H9 (cell line): ENCODE results near the gene ANO10. TPM values are rescaled to one million over a fixed set of nuclear protein-coding genes. Genes with fewer than 3 reads are reported as not detected.

Source experiments
- DNase-seq: peaks from one replicate; pipeline ENCODE4 v3.0.0-alpha.2; 2017
- H2AFZ ChIP-seq: one replicate; pipeline ENCODE4 v1.6.1; 2013; ENCODE audit warnings: mild to moderate bottlenecking, low read length, control low read depth, moderate library complexity
- H2AK5ac ChIP-seq: 2 replicates; pipeline ENCODE4 v1.6.1; 2013; ENCODE audit warnings: low read length, control low read depth, mixed read lengths; ENCODE audit not compliant: insufficient read length
- H2BK120ac ChIP-seq: one replicate; pipeline ENCODE4 v1.6.1; 2013; ENCODE audit warnings: low read depth, mild to moderate bottlenecking, low read length, control low read depth, inconsistent platforms; ENCODE audit not compliant: poor library complexity, severe bottlenecking
- H2BK12ac ChIP-seq: 2 replicates; pipeline ENCODE4 v1.6.1; 2013; ENCODE audit warnings: low read length, control low read depth, mixed read lengths, low read depth; ENCODE audit not compliant: insufficient read length
- H2BK15ac ChIP-seq: 2 replicates; pipeline ENCODE4 v1.6.1; 2013; ENCODE audit warnings: low read depth, low read length, control low read depth
- H2BK20ac ChIP-seq: one replicate; pipeline ENCODE4 v1.6.1; 2013; ENCODE audit warnings: low read depth, mild to moderate bottlenecking, low read length, control low read depth, inconsistent platforms; ENCODE audit not compliant: poor library complexity, severe bottlenecking
- H2BK5ac ChIP-seq: 2 replicates; pipeline ENCODE4 v1.6.1; 2013; ENCODE audit warnings: low read length, control low read depth, mixed read lengths; ENCODE audit not compliant: insufficient read length
- H3K14ac ChIP-seq: 2 replicates; pipeline ENCODE4 v1.6.1; 2013; ENCODE audit warnings: low read length, control low read depth; ENCODE audit not compliant: insufficient read depth
- H3K18ac ChIP-seq: 2 replicates; pipeline ENCODE4 v1.6.1; 2013; ENCODE audit warnings: low read depth, mild to moderate bottlenecking, mixed read lengths, low read length, control low read depth; ENCODE audit not compliant: insufficient read length
- H3K23ac ChIP-seq: 2 replicates; pipeline ENCODE4 v1.6.1; 2013; ENCODE audit warnings: low read length, control low read depth, mixed read lengths, low read depth; ENCODE audit not compliant: insufficient read length
- H3K23me2 ChIP-seq: 2 replicates; pipeline ENCODE4 v1.6.1; 2013; ENCODE audit warnings: low read depth, mild to moderate bottlenecking, mixed read lengths, low read length, control low read depth; ENCODE audit not compliant: insufficient read length, poor library complexity, severe bottlenecking
- H3K27ac ChIP-seq: 2 replicates; pipeline ENCODE4 v1.5.1; 2013; ENCODE audit warnings: low read length, control low read depth, mixed read lengths, low read depth; ENCODE audit not compliant: insufficient read length
- H3K27me3 ChIP-seq: 2 replicates; pipeline ENCODE4 v1.6.1; 2013; ENCODE audit warnings: low read length, control low read depth, inconsistent platforms; ENCODE audit not compliant: insufficient read depth
- H3K4ac ChIP-seq: 2 replicates; pipeline ENCODE4 v1.6.1; 2013; ENCODE audit warnings: low read depth, mild to moderate bottlenecking, control low read depth, inconsistent platforms, low read length, moderate library complexity
- H3K4me1 ChIP-seq: 2 replicates; pipeline ENCODE4 v1.6.1; 2013; ENCODE audit warnings: low read length, control low read depth, inconsistent platforms; ENCODE audit not compliant: insufficient read depth
- H3K4me2 ChIP-seq: 2 replicates; pipeline ENCODE4 v1.6.1; 2013; ENCODE audit warnings: low read length, control low read depth, mixed read lengths; ENCODE audit not compliant: insufficient read length, insufficient read depth
- H3K56ac ChIP-seq: 2 replicates; pipeline ENCODE4 v1.6.1; 2013; ENCODE audit warnings: low read depth, mild to moderate bottlenecking, mixed read lengths, low read length, control low read depth; ENCODE audit not compliant: insufficient read length
- H3K79me1 ChIP-seq: 2 replicates; pipeline ENCODE4 v1.6.1; 2013; ENCODE audit warnings: low read depth, mild to moderate bottlenecking, moderate library complexity, low read length, control low read depth, inconsistent platforms; ENCODE audit not compliant: insufficient read depth, poor library complexity, severe bottlenecking
- H3K79me2 ChIP-seq: 2 replicates; pipeline ENCODE4 v1.6.1; 2013; ENCODE audit warnings: low read length, control low read depth, inconsistent platforms; ENCODE audit not compliant: insufficient read depth
- H3K9ac ChIP-seq: 2 replicates; pipeline ENCODE4 v1.6.1; 2013; ENCODE audit warnings: low read length, control low read depth, mixed read lengths; ENCODE audit not compliant: insufficient read length; ENCODE audit errors: extremely low read depth
- H3K9me3 ChIP-seq: one replicate; pipeline ENCODE4 v1.6.1; 2013; ENCODE audit warnings: low read depth, low read length, inconsistent platforms; ENCODE audit not compliant: control insufficient read depth
- H3T11ph ChIP-seq: one replicate; pipeline ENCODE4 v1.6.1; 2013; ENCODE audit warnings: mild to moderate bottlenecking, low read length, control low read depth, inconsistent platforms
- H4K20me1 ChIP-seq: one replicate; pipeline ENCODE4 v1.6.1; 2013; ENCODE audit not compliant: control insufficient read depth, insufficient read length, insufficient read depth
- H4K5ac ChIP-seq: 2 replicates; pipeline ENCODE4 v1.6.1; 2013; ENCODE audit warnings: low read depth, mild to moderate bottlenecking, mixed read lengths, low read length, control low read depth; ENCODE audit not compliant: insufficient read length
- H4K8ac ChIP-seq: replicated peaks from 2 replicates; pipeline ENCODE4 v1.6.1; 2013; ENCODE audit warnings: low read length, control low read depth, mixed read lengths, low read depth; ENCODE audit not compliant: insufficient read length
- H4K91ac ChIP-seq: 2 replicates; pipeline ENCODE4 v1.6.1; 2013; ENCODE audit warnings: low read depth, mild to moderate bottlenecking, moderate library complexity, mixed read lengths, low read length, control low read depth; ENCODE audit not compliant: insufficient read length
- H3K27ac Mint-ChIP-seq, 3 experiments: 2 replicates in 2 of 3; 3 replicates in 1 of 3; pipeline ENCODE4 v1.8.0; 2020 to 2021; ENCODE audit warnings: mixed read lengths in 3 of 3, mild to moderate bottlenecking in 1 of 3, moderate library complexity in 1 of 3
- H3K27me3 Mint-ChIP-seq: 2 replicates; pipeline ENCODE4 v1.8.0; 2021; ENCODE audit warnings: low read depth, mild to moderate bottlenecking, moderate library complexity, mixed read lengths
- H3K36me3 Mint-ChIP-seq, 3 experiments: 2 replicates in 2 of 3; 3 replicates in 1 of 3; pipeline ENCODE4 v1.8.0; 2020 to 2021; ENCODE audit warnings: low read depth in 3 of 3, mixed read lengths in 3 of 3; ENCODE audit not compliant: insufficient read depth in 1 of 3
- H3K4me1 Mint-ChIP-seq, 2 experiments: 2 replicates each; pipeline ENCODE4 v1.8.0; 2020; ENCODE audit warnings: mixed read lengths in 2 of 2
- H3K4me3 Mint-ChIP-seq, 2 experiments: 2 replicates in 1 of 2; 3 replicates in 1 of 2; pipeline ENCODE4 v1.8.0; 2020 to 2021; ENCODE audit warnings: mild to moderate bottlenecking in 2 of 2, mixed read lengths in 2 of 2, moderate library complexity in 1 of 2
- H3K9me3 Mint-ChIP-seq, 2 experiments: 2 replicates in 1 of 2; 3 replicates in 1 of 2; pipeline ENCODE4 v1.8.0; 2020; ENCODE audit warnings: mild to moderate bottlenecking in 2 of 2, mixed read lengths in 2 of 2, moderate library complexity in 1 of 2
- CTCF ChIP-seq: fragments of 200-600 bp; sonication (generic); conservative IDR thresholded peaks from 3 replicates; pipeline ENCODE4 v1.8.0; 2021; ENCODE audit warnings: antibody characterized with exemption, mild to moderate bottlenecking
- WGBS: extraction: QIAGEN DNeasy Blood & Tissue Kit; methylation state at CpG from one replicate; pipeline ENCODE4 v1.1.7; 2013; ENCODE audit warnings: missing lambda C conversion rate, low lambda C conversion rate, mixed read lengths; ENCODE audit not compliant: insufficient read length; ENCODE audit errors: extremely low coverage; 5-methylcytosine and 5-hydroxymethylcytosine counted together
- total RNA-seq: library from RNA; stranded (reverse); gene quantifications from 2 replicates; pipeline ENCODE4 v1.2.1, GENCODE V29; 2021

ANO10 gene
- total RNA-seq, 1 experiment from 2014 or later, result 38.7 TPM

GRCh38 chr3:43410592-43410991 lies 211.2 kb downstream of the ANO10 start:
- H4K20me1 ChIP-seq, result no peaks in the 10 kb centered on the region
- no peak overlapping the region for H4K5ac ChIP-seq
- no peaks in the 10 kb centered on the region for H3K4me1 ChIP-seq
- Mint-ChIP-seq H3K4me3 (no peak overlapping the region), H3K27me3 (no peaks in the 10 kb centered on the region), H3K36me3 (no peaks in the 10 kb centered on the region; a peak in 1 of 7 replicates), H3K9me3 (no peaks in the 10 kb centered on the region), H3K27ac (no peak overlapping the region), H3K4me1 (no peaks in the 10 kb centered on the region)
- H3K56ac ChIP-seq, result no peak overlapping the region
- H3K23ac ChIP-seq, result no peak overlapping the region
- no peak for DNase-seq
- H3K9ac ChIP-seq, result no peak overlapping the region
- H2BK15ac ChIP-seq, result no peak overlapping the region
- H3K4me2 ChIP-seq, result no peak overlapping the region
- H3T11ph ChIP-seq, result no peak overlapping the region
- no peak overlapping the region for H2BK120ac ChIP-seq
- no peaks in the 10 kb centered on the region for H3K79me1 ChIP-seq
- no peak for TF ChIP-seq CTCF
- H3K27ac ChIP-seq, result no peak overlapping the region
- H2BK5ac ChIP-seq, result no peak overlapping the region
- H2BK12ac ChIP-seq, result no peak overlapping the region
- no CpG with 5 or more reads among the region's 3 CpGs for WGBS
- no peak overlapping the region for H4K8ac ChIP-seq
- no peaks in the 10 kb centered on the region for H3K9me3 ChIP-seq
- no peak overlapping the region for H2AK5ac ChIP-seq
- H3K4ac ChIP-seq, result no peak overlapping the region
- no peak overlapping the region for H2AFZ ChIP-seq
- H3K79me2 ChIP-seq, result no peaks in the 10 kb centered on the region
- no peaks in the 10 kb centered on the region for H3K27me3 ChIP-seq
- H3K18ac ChIP-seq, result no peak overlapping the region
- no peak overlapping the region for H3K14ac ChIP-seq
- no peak overlapping the region for H4K91ac ChIP-seq
- no peaks in the 10 kb centered on the region for H3K23me2 ChIP-seq
- H2BK20ac ChIP-seq, result no peak overlapping the region
